NK-92 (cell line): ENCODE data around the gene PPP6R3.
"Not testable (repeated sequence)": the region's sequence is repeated elsewhere in the genome, so short reads cannot be mapped to it uniquely, and the experiment has no call there.

Experiments used
- DNase-seq: peaks from one replicate; lab custom pipeline; 2025; ENCODE audit not compliant: unreplicated experiment; lab: John Stamatoyannopoulos, UW

PPP6R3 gene

GRCh38 chr11:68523033-68523432 is 62.5 kb downstream of the PPP6R3 start:
- no peak for DNase-seq

GRCh38 chr11:68523743-68524142 is 63.2 kb downstream of the PPP6R3 start:
- DNase-seq, result no peak

GRCh38 chr11:68524213-68524612 is 63.7 kb downstream of the PPP6R3 start:
- no peak for DNase-seq

DNA sequence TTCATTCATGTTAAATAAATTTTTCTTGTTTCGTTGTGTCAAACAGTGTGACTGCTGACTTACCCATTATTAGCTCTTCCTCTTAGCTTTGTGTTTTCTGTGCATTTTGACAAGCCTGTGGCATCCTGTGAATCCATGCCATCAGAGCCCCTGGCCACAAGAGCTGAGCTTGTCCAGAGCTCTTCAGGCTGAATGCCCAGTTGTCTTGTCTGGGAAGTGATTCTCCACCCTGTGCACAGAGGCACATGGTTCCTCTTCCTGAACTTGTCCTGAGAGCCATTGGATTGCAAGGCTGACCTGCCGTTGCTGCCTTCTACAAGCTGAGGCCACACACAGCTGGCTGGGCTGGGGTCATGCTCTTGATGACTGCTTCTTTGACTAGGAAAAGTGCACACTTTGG is 64.1 kb downstream of the PPP6R3 start:
- DNase-seq, result no peak

- no peak for DNase-seq
These were observed 64.8 kb downstream of the PPP6R3 start for GRCh38 chr11:68525336-68525735.

DNA sequence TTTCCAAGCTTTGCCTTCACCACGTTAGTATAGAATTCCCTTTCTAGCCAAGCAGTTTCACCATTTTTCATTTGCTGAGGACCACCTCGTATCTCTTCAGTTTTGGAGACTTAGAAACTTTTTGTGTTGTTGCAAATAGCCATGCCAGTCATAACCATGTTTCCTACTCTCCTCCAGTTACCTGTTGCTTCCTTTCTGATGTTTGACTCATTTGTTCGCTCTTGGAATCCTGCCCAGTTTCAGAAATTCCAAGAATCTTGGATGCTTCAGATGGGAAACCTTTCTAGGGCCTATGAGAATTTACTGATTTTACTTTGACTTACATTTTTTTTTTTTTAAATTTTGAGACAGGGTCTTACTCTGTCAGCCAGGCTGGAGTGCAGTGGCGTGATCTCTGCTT is 65.4 kb downstream of the PPP6R3 start:
- no peak for DNase-seq

DNA sequence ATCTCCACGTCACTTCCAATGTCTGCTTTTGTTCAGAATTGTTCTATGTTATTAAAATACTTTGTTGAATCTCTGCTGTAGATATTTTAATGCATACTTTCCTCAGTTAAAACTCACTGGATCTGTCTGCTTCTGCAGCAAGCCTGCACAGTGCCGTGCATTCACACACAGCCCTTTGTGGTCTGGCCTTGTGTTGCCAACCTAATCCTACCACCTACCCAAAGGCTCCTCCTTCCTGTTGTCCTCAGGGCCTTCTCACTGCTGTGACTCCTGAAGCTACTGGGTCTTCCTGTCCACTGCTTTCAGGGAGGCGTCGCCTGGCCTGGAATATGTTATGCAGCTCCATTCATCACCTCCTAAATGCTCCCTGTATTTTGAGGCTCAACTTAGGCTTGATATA is 67.0 kb downstream of the PPP6R3 start:
- no peak for DNase-seq

DNA sequence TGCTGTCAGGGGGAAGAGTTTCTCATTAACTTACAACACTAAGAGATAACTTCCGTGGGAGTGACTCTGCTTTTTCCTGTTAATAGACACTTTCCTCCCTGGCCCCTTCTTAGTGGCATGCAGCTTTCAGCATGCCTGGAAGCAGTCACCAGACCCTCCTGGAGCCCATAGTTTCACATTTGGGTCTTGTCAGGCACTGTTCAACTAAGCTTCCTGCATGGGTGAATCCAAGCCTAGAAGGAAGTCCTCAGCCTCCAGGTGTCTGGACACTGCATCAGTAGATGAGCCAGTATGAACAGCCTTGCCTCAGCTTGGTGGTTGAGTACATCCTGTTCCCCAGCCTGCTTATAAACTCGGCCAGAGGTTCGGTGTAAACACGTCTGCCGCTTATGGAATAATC is 68.1 kb downstream of the PPP6R3 start:
- no peak for DNase-seq

DNA sequence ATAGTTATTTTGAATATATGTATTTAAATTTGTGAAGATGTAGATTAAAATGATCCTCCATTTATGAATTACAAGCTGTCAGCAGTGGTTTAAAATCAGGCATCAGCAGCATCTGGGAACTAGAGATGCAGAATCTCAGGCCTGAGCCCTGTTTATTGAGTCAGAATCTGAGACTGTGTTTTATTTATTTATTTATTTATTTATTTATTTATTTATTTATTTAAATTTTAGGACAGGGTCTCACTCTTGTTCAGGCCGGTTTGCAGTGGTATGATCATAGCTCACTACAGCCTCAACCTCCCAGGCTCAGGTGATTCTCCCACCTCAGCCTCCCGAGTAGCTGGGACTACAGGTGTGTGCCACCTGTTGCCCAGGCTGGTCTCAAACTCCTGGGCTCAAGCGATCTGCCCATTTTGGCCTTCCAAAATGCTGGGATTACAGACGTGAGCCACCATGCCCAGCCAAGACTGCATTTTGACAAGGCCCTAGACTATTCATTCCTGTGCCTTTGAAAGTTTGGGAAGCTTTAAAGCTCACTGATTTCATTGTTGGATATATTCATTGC is 70.7 kb downstream of the PPP6R3 start:
- no peak for DNase-seq

GRCh38 chr11:68532727-68533369 is 72.3 kb downstream of the PPP6R3 start:
- DNase-seq, result no peak

DNA sequence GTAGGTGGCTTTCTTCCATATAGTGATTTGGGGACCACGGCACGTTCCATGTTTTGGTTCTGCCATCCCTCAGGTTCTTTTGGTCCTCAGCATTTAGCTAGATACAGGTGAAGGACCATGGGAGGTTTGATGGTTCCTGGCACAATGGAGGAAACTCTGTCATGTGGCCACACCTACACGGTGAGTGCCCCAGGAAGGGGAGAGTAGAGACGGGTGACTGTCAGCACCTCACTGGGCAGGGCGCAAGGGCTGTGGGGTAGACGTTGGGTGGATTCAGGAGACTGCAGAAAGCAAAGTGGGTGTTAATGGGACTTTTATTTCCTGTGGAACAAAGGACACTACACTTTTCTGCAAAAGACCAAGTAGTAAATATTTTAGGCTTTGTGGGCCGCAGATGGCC is 73.4 kb downstream of the PPP6R3 start:
- no peak for DNase-seq

DNA sequence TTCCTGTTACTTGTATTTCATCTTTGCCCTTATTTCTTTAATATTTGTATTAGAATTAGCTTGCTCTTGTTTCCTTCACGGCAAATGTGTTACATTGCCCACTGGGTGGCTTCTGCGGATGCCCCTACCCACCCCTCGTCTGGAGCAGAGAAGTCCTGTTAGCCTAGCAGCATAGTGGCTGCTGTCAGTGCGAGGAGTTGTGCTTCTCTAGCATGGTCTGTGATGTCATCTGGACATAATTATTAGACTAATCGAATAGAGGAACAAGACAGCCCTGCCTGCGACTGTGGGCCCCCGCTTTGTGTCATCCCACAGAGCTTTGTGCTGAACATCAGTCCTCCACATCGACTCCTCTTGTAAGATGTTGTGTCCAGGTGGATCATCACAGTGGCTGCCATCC is 74.5 kb downstream of the PPP6R3 start:
- DNase-seq, result no peak

- no peak for DNase-seq
These were observed 76.2 kb downstream of the PPP6R3 start for GRCh38 chr11:68536706-68537105.

DNA sequence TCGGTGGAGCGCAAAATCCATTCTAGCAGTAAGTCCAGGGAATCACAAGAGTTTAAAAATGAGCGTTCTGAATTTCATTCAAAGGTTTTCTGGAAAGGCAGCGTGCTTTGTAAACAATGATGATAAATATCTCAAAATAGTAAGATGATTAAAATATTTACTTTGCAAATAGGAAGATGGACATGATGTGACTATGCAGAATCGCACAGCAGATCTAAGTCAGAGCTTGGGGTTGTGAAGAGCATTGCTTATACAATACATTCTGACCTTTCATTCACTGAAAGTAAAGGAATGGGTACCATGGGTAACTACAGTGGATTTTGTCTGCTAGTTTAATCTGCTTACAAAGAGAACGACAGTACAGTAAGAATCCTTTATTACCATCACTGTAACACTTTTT is 77.5 kb downstream of the PPP6R3 start:
- no peak for DNase-seq

GRCh38 chr11:68539395-68539794 is 78.8 kb downstream of the PPP6R3 start:
- DNase-seq, result no peak

DNA sequence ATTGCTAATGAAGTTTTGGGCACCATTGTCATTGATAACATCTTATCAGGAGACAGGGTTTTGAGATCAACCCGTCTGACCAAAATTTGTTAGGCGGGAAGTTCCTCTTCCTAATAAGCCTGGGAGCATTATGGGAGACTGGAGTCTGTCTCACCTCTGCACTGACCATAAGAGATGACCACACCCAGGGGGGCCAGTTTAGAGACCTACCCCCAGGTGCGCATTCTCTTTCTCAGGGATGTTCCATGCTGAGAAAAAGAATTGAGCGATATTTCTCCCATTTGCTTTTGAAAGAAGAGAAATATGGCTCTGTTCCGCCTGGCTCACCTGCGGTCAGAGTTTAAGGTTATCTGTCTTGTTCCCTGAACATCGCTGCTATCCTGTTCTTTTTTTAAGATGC is 80.0 kb downstream of the PPP6R3 start:
- not testable (repeated sequence) for DNase-seq

- DNase-seq, result no peak
These were observed 80.6 kb downstream of the PPP6R3 start for GRCh38 chr11:68541116-68541515.

- no peak for DNase-seq
These were observed 81.4 kb downstream of the PPP6R3 start for GRCh38 chr11:68541991-68542390.

- no peak for DNase-seq
These were observed 82.1 kb downstream of the PPP6R3 start for GRCh38 chr11:68542617-68543016.

DNA sequence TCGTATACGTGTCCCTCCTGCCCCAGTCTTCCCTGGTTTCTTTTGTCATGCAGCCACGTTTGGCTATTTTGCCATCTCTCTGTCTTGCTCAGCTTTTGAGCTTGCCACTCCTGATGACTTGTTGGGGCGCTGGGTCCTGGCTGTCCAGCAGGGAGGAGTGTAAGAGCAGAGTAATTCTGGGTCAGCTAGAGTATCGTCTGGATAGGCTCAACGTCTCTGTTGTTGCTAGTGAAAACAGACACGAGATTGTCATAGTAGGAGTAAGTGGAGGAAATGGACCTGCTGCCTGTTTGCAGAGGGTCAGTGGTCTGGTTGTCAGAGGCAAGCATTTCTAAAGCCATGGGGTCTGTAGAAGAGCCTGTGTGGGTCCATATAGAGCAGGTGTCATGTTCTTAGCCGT is 83.0 kb downstream of the PPP6R3 start:
- no peak for DNase-seq

- no peak for DNase-seq
These were observed 84.8 kb downstream of the PPP6R3 start for GRCh38 chr11:68545347-68545746.

DNA sequence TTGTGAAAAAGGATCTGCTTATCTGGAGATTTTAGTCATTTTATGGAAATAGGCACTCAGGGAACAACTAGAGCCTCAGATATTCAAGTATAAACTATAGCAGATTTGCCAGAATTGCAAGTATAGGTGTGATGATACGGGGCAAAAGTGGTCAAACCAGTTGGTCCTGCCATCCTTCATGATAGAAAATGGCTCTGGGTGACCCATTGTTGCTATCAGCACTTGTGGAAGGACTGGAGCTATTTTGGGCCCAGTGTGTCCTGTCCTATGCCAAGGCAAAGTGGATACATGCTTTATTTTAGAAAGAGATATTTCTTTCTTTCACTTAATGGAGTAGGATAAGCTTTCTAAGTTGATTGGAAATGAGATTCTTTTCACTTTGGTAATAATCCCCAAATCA is 85.2 kb downstream of the PPP6R3 start:
- DNase-seq, result no peak

DNA sequence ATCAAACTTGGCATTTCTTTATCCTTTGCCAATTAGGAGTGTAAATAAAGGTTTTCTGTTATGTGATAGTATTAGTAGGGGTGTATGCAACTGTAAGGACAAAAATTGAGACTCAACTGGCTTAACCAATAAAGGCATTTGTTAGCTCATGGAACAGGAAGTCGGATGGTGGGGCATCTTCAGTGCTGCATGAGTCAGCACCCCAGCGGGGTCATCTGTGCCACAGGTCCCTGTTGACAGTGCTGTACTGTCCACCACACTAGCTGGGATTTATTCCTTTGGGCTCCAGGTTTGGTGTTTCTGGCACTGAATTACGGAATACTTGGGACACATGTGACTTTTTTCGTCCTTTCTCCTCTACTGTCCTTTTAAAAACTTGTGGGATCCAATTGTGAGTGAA is 86.0 kb downstream of the PPP6R3 start:
- DNase-seq, result no peak
